PC-3 (cell line): ENCODE measurements around the gene NOXA1. TPM values are rescaled to one million over a fixed set of nuclear protein-coding genes. Genes with fewer than 3 reads are reported as not detected.

Experiments used
- ATAC-seq: fragments of 200-7000 bp; cut with Tn5 transposase; 2 replicates; pipeline ENCODE4 v1.9.1; 2020; ENCODE audit warnings: mild to moderate bottlenecking, moderate library complexity
- BruUV-seq: library from RNA; stranded (reverse); fragments of 400-500 nt; replicated peaks from 2 replicates; lab custom pipeline; 2021; lab: Mats Ljungman, UMichigan
- CTCF ChIA-PET: fragments of 300-600 bp; sonication (Branson Sonifier 250); formaldehyde crosslinking; loops from one replicate; lab custom pipeline; 2022; ENCODE audit warnings: antibody characterized with exemption; lab: Charles Lee
- POLR2A ChIA-PET: fragments of 300-600 bp; sonication (Branson Sonifier 250); formaldehyde crosslinking; loops from one replicate; lab custom pipeline; 2022; ENCODE audit warnings: antibody characterized with exemption; ENCODE audit not compliant: unreplicated experiment; lab: Charles Lee
- DNase-seq: peaks from one replicate; pipeline ENCODE4 v3.0.0-alpha.2; 2015
- H2AFZ ChIP-seq: fragments of 300-600 bp; sonication (generic); 2 replicates; pipeline ENCODE4 v1.6.0; 2016; ENCODE audit warnings: antibody characterized with exemption, low read length
- H3F3A ChIP-seq: fragments of 300-600 bp; sonication (generic); one replicate; pipeline ENCODE4 v1.6.0; 2017; ENCODE audit warnings: antibody characterized with exemption, low read length, control low read depth, mild to moderate bottlenecking; ENCODE audit not compliant: unreplicated experiment
- H3K27ac ChIP-seq: fragments of 300-600 bp; sonication (generic); 2 replicates; pipeline ENCODE4 v1.5.1; 2016; ENCODE audit warnings: mild to moderate bottlenecking, low read length
- H3K27me3 ChIP-seq: fragments of 300-600 bp; sonication (generic); 2 replicates; pipeline ENCODE4 v1.6.1; 2016; ENCODE audit warnings: low read length, mixed read lengths
- H3K36me3 ChIP-seq: fragments of 300-600 bp; sonication (generic); 2 replicates; pipeline ENCODE4 v1.6.1; 2016; ENCODE audit warnings: low read depth, mixed run types, low read length, mixed read lengths
- H3K4me1 ChIP-seq: fragments of 300-600 bp; sonication (generic); 2 replicates; pipeline ENCODE4 v1.5.1; 2016; ENCODE audit warnings: low read length; ENCODE audit not compliant: insufficient read depth
- H3K4me2 ChIP-seq: fragments of 300-600 bp; sonication (generic); 2 replicates; pipeline ENCODE4 v1.6.0; 2016; ENCODE audit warnings: low read length
- H3K4me3 ChIP-seq: fragments of 300-600 bp; sonication (generic); 2 replicates; pipeline ENCODE4 v1.5.1; 2016; ENCODE audit warnings: mild to moderate bottlenecking, low read length, mixed read lengths
- H3K79me2 ChIP-seq: fragments of 300-600 bp; sonication (generic); 2 replicates; pipeline ENCODE4 v1.6.1; 2017; ENCODE audit warnings: low read length, mixed read lengths
- H3K9ac ChIP-seq: fragments of 300-600 bp; sonication (generic); 2 replicates; pipeline ENCODE4 v1.6.0; 2016; ENCODE audit warnings: mild to moderate bottlenecking, low read length
- H3K9me2 ChIP-seq: fragments of 300-600 bp; sonication (generic); replicated peaks from 2 replicates; pipeline ENCODE4 v1.6.1; 2016; ENCODE audit warnings: mixed run types, low read length, mixed read lengths
- H3K9me3 ChIP-seq: fragments of 300-600 bp; sonication (generic); 2 replicates; pipeline ENCODE4 v1.6.1; 2016; ENCODE audit warnings: low read length, mixed read lengths
- H4K20me1 ChIP-seq: fragments of 300-600 bp; sonication (generic); 2 replicates; pipeline ENCODE4 v1.6.1; 2016; ENCODE audit warnings: low read length, mixed read lengths
- CTCF ChIP-seq: fragments of 300-600 bp; sonication (generic); conservative IDR thresholded peaks from 2 replicates; pipeline ENCODE4 v1.5.1; 2017; ENCODE audit warnings: antibody characterized with exemption, low read depth, mild to moderate bottlenecking, low read length
- EZH2 ChIP-seq: fragments of 300-600 bp; sonication (generic); IDR thresholded peaks from one replicate; pipeline ENCODE4 v1.6.1; 2017; ENCODE audit warnings: antibody characterized with exemption, mild to moderate bottlenecking, low read length; ENCODE audit not compliant: unreplicated experiment
- EZH2phosphoT487 ChIP-seq: fragments of 300-600 bp; sonication (generic); IDR thresholded peaks from 2 replicates; pipeline ENCODE4 v1.6.1; 2018; ENCODE audit warnings: mild to moderate bottlenecking, antibody characterized with exemption, low read length, borderline replicate concordance
- intact Hi-C: fragments of 100-400 bp; cut with micrococcal nuclease; formaldehyde crosslinking; loops from 2 replicates; pipeline ENCODE4 v1.9.0; 2023
- total RNA-seq: library from RNA; depleted of rRNA; stranded (reverse); fragments of >200 nt; gene quantifications from 2 replicates; pipeline ENCODE4 v1.2.3, GENCODE V29; 2014

NOXA1 gene
- total RNA-seq, 1 experiment from 2014 or later = 0.51 TPM

DNA sequence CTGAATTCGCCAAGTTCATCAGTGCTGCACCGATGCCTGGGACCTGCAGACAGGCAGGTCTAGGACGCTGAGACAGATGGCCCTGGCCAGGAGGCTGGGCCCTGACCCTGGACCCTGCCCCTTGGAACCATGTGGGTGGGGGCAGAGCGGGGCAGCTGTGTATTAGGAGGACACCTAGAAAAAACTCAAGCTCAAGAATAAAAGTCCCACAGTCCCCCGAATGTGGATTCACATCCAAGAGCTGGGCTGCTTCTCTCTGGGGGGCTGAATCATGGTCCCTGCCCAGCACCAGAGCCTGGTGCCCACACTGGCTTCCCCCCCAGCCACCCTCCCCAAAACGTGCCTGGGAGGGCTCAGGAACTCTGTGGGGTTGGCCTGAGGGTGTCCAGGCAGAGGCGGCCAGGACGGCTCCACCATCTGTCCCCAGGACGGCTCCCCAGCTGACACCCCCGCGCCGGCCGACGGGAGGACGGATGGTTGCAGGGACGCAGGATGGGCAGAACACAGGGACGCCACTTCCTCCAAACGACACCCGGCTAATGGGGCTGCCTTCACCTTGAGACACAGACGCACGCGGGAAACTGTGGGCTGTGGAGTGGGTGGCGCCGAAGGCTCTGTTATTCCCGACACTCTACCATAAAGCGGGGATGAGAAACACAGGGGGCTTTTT lies 35.2 kb upstream of the NOXA1 start:
- intact Hi-C loops = no loop called here
- TF ChIP-seq CTCF (no peak), EZH2phosphoT487 (no peak), EZH2 (no peak)
- no peaks in the 10 kb centered on the region for H3K27me3 ChIP-seq
- H4K20me1 ChIP-seq = no peaks in the 10 kb centered on the region
- no peak overlapping the region for H3K27ac ChIP-seq
- no peak overlapping the region for H2AFZ ChIP-seq
- H3K9ac ChIP-seq = no peak overlapping the region
- DNase-seq (no peak), ATAC-seq (no peak)
- H3K36me3 ChIP-seq = no peaks in the 10 kb centered on the region
- no peak overlapping the region for H3K4me2 ChIP-seq
- POLR2A ChIA-PET = no interaction called here
- H3K4me3 ChIP-seq = no peak overlapping the region
- CTCF ChIA-PET = no interaction called here
- no peaks in the 10 kb centered on the region for H3K4me1 ChIP-seq
- no peaks in the 10 kb centered on the region for H3K79me2 ChIP-seq
- no TSS peak for BruUV-seq
- H3F3A ChIP-seq = no peaks in the 10 kb centered on the region
- no peaks in the 10 kb centered on the region for H3K9me3 ChIP-seq
- no peaks in the 10 kb centered on the region for H3K9me2 ChIP-seq

GRCh38 chr9:137388589-137389427 lies 34.4 kb upstream of the NOXA1 start:
- H3K27ac ChIP-seq = no peak overlapping the region
- no peak overlapping the region for H3K4me3 ChIP-seq
- TF ChIP-seq CTCF (no peak), EZH2phosphoT487 (no peak), EZH2 (no peak)
- POLR2A ChIA-PET = no interaction called here
- no peaks in the 10 kb centered on the region for H3K9me3 ChIP-seq
- no peak overlapping the region for H3K9ac ChIP-seq
- ATAC-seq = no peak
- H3K4me1 ChIP-seq = no peaks in the 10 kb centered on the region
- no peaks in the 10 kb centered on the region for H3K9me2 ChIP-seq
- no peak overlapping the region for H2AFZ ChIP-seq
- no TSS peak for BruUV-seq
- H3K79me2 ChIP-seq = no peaks in the 10 kb centered on the region
- no peak for DNase-seq
- H3F3A ChIP-seq = no peaks in the 10 kb centered on the region
- H3K27me3 ChIP-seq = no peaks in the 10 kb centered on the region
- intact Hi-C loops = no loop called here
- no peaks in the 10 kb centered on the region for H4K20me1 ChIP-seq
- CTCF ChIA-PET = no interaction called here
- H3K36me3 ChIP-seq = no peaks in the 10 kb centered on the region
- H3K4me2 ChIP-seq = no peak overlapping the region

- no peak overlapping the region for H3K4me2 ChIP-seq
Observed at GRCh38 chr9:137389428-137389746, 33.8 kb upstream of the NOXA1 start.

More at GRCh38 chr9:137389428-137389746, 33.8 kb upstream of the NOXA1 start:
- CTCF ChIA-PET = no interaction called here
- intact Hi-C loops = no loop called here
- H3K79me2 ChIP-seq = no peaks in the 10 kb centered on the region
- TF ChIP-seq EZH2 (no peak), CTCF (no peak), EZH2phosphoT487 (no peak)
- H3K9me2 ChIP-seq = no peaks in the 10 kb centered on the region
- H3K9me3 ChIP-seq = no peaks in the 10 kb centered on the region
- no TSS peak for BruUV-seq
- no peak overlapping the region for H2AFZ ChIP-seq
- H3K4me1 ChIP-seq = no peaks in the 10 kb centered on the region
- DNase-seq (no peak), ATAC-seq (no peak)
- no peaks in the 10 kb centered on the region for H4K20me1 ChIP-seq
- no peak overlapping the region for H3K27ac ChIP-seq
- H3K9ac ChIP-seq = no peak overlapping the region
- H3K4me3 ChIP-seq = no peak overlapping the region
- no peaks in the 10 kb centered on the region for H3K27me3 ChIP-seq
- POLR2A ChIA-PET = no interaction called here
- no peaks in the 10 kb centered on the region for H3F3A ChIP-seq
- H3K36me3 ChIP-seq = no peaks in the 10 kb centered on the region
